ENCODE data around the gene MTUS2.

MTUS2 gene

DNA sequence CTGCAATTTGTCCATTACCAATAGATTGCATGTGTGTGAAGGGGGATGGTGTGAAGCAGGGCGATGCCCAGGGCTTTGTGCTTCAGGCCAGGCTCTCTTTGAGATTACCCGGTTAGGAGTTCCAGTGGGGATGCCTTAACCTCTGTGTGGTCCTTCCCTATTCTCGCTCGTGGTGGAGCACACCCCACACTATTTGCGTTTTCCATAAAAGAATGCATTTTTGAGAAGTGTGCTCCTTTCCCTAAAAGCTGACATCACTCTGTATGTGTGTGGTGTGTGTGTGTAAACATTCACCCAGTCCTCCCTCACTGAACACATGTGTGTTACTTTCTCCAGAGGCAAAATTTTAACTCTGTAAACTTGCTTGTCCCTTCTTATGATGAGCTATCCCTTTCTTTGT is 467.1 kb downstream of the MTUS2 start:
- Histone ChIP-seq H3K4me1 (no peaks in the 10 kb centered on the region), H3K4me3 (ENCODE audit: low read depth, low read length) (no peak overlapping the region), H3K9me3 (no peaks in the 10 kb centered on the region)

DNA sequence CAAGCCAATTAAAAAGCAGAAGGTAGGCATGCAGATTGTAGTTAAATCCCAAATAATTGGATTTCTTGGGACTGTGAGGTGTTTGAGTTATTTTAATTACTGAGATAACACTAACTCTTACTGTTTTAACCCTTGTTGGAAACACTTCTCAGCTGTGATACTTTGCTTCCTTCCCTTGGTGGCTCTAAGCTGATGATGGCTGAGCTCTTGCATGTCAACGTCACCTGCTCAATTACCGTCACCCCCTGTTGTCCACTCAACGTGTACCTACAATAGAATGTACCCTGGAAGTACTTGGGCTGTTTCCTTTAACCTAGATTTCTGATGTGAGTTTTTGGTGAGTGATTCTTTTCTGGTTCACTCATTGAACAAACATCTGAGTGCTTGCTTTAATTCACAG is 471.9 kb downstream of the MTUS2 start:
- DNase-seq = no peak
- TF ChIP-seq, protein P1, sequence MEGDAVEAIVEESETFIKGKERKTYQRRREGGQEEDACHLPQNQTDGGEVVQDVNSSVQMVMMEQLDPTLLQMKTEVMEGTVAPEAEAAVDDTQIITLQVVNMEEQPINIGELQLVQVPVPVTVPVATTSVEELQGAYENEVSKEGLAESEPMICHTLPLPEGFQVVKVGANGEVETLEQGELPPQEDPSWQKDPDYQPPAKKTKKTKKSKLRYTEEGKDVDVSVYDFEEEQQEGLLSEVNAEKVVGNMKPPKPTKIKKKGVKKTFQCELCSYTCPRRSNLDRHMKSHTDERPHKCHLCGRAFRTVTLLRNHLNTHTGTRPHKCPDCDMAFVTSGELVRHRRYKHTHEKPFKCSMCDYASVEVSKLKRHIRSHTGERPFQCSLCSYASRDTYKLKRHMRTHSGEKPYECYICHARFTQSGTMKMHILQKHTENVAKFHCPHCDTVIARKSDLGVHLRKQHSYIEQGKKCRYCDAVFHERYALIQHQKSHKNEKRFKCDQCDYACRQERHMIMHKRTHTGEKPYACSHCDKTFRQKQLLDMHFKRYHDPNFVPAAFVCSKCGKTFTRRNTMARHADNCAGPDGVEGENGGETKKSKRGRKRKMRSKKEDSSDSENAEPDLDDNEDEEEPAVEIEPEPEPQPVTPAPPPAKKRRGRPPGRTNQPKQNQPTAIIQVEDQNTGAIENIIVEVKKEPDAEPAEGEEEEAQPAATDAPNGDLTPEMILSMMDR (IDR thresholded peaks at IDR 0.05; ENCODE audit: low read depth, low read length) = no peak
- Histone ChIP-seq H3K4me3 (ENCODE audit: low read depth, low read length) (no peak overlapping the region), H3K27me3 (peaks cover 28% of the 10 kb centered on the region), H3K4me1 (no peaks in the 10 kb centered on the region), H3K36me3 (no peaks in the 10 kb centered on the region), H3K9me3 (no peaks in the 10 kb centered on the region)

More for the DNA sequence above, 467.1 kb downstream of the MTUS2 start:
- Histone ChIP-seq H3K27me3 (peaks cover 45% of the 10 kb centered on the region), H3K36me3 (no peaks in the 10 kb centered on the region)
- no peak for DNase-seq
- TF ChIP-seq, protein P1 (IDR thresholded peaks at IDR 0.05; ENCODE audit: low read depth, low read length) = no peak

DNA sequence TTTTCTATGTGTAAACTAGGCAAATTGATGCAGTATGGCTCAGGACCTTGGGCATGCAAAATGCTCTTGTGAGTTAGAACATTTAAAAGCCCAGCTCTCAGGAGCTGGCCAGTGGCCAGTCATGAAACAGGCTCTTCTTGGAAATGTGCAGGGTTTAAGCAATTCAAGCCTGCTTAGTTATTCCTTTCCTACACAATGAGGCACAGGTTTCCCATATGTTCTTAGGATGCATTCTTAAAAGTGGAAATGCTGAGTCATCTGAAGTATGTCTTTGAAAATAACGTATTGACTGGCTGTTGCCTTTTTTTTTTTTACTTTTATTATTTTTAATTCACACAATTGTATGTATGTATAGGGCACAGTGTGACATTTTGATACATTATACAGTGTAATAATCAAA is 474.7 kb downstream of the MTUS2 start:
- H3K27me3 ChIP-seq = peaks cover 19% of the 10 kb centered on the region
- no peak overlapping the region for H3K4me3 ChIP-seq (ENCODE audit: low read depth, low read length)
- no peaks in the 10 kb centered on the region for H3K36me3 ChIP-seq
- H3K4me1 ChIP-seq = no peaks in the 10 kb centered on the region
- no peak for DNase-seq
- TF ChIP-seq, protein P1 (IDR thresholded peaks at IDR 0.05; ENCODE audit: low read depth, low read length) = no peak
- no peaks in the 10 kb centered on the region for H3K9me3 ChIP-seq

DNA sequence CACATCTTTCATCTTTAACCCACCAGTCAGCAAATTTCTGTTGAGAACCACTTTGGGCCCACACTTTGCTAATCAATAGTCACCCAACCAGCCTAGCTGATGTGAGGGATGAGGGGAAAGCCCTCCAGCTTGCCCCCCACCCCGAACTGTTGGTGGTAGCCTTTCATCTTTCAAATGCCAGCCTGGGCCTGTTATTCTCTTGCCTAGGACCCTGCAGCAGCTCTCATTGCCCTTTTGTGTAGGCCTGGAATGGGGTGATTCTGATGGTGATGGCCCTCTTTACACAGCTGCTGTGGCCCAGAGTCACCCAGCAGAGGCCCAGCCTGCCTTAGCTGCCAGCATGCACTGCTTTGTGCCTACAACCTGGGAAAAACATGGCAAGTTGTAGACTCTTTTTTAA is 480.9 kb downstream of the MTUS2 start:
- no peak for DNase-seq
- no peaks in the 10 kb centered on the region for H3K4me1 ChIP-seq
- H3K9me3 ChIP-seq = no peaks in the 10 kb centered on the region
- TF ChIP-seq, protein P1 (IDR thresholded peaks at IDR 0.05; ENCODE audit: low read depth, low read length) = no peak
- no peaks in the 10 kb centered on the region for H3K27me3 ChIP-seq
- no peak overlapping the region for H3K4me3 ChIP-seq (ENCODE audit: low read depth, low read length)
- H3K36me3 ChIP-seq = no peaks in the 10 kb centered on the region

DNA sequence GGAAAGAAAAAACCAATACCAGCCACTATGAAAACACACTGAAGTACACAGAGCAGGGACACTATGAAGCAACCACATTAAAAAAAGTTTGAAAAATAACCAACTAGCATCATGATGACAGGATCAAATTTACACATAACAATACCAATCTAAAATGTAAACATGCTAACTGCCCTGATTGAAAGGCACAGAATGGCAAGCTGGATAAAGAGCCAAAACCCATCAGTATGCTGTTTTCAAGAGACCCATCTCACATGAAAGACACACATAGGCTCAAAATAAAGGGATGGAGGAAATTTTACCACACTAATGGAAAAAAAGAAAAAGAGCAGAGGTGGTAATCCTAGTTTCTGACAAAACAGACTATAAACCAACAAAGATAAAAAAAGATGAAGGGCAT is 484.0 kb downstream of the MTUS2 start:
- Histone ChIP-seq H3K36me3 (no peaks in the 10 kb centered on the region), H3K27me3 (no peaks in the 10 kb centered on the region), H3K9me3 (no peaks in the 10 kb centered on the region), H3K4me1 (no peaks in the 10 kb centered on the region), H3K4me3 (ENCODE audit: low read depth, low read length) (no peak overlapping the region)
- TF ChIP-seq, protein P1 (IDR thresholded peaks at IDR 0.05; ENCODE audit: low read depth, low read length) = no peak
- DNase-seq = no peak

DNA sequence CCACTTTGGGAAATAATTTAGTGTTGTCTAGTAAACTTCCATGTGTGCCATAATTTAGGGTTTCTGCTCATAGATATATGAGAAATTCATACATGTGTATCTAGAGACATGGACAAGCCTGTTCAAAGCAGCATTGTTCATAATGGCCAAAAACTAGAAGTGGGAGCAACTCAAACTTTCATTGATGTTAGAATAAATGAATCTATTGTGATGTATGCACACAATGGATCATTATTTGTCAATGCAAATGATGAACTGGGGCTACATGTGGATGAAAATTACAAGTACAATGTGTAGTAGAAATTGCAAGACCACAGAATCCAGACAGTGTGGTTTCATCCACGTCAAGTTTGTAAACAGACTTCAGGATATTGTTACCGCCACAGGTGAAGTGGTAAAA is 490.7 kb downstream of the MTUS2 start:
- peaks cover 4% of the 10 kb centered on the region for H3K27me3 ChIP-seq
- no peak for DNase-seq
- H3K9me3 ChIP-seq = no peaks in the 10 kb centered on the region
- H3K36me3 ChIP-seq = no peaks in the 10 kb centered on the region
- TF ChIP-seq, protein P1 (IDR thresholded peaks at IDR 0.05; ENCODE audit: low read depth, low read length) = no peak
- no peaks in the 10 kb centered on the region for H3K4me1 ChIP-seq
- no peak overlapping the region for H3K4me3 ChIP-seq (ENCODE audit: low read depth, low read length)

All from BE2C (cell line).